Stimulated activated CD4-positive, alpha-beta T cell treated with anti-CD3 and anti-CD28 coated beads, Interleukin-4, amount 100 ng/mL, for 48 hours (primary cell): ENCODE measurements around the gene SIGLEC5.

Source experiments
- DNase-seq, 2 donors: peaks; one replicate each; pipeline ENCODE4 v3.0.0-alpha.2; 2020; ENCODE audit warnings: low read depth in 2 of 2

SIGLEC5 gene

GRCh38 chr19:51587264-51588191, 42.7 kb downstream of the SIGLEC5 start:
- no peak for DNase-seq

- no peak for DNase-seq
Measured at GRCh38 chr19:51586799-51587198, 43.4 kb downstream of the SIGLEC5 start.

- no peak for DNase-seq
Measured at GRCh38 chr19:51586103-51586728, 44.0 kb downstream of the SIGLEC5 start.

- DNase-seq: no peak
Measured at GRCh38 chr19:51576850-51577249, 53.4 kb downstream of the SIGLEC5 start.

GRCh38 chr19:51573331-51573730, 56.9 kb downstream of the SIGLEC5 start:
- no peak for DNase-seq

GRCh38 chr19:51572908-51573307, 57.3 kb downstream of the SIGLEC5 start:
- DNase-seq: no peak

GRCh38 chr19:51572410-51572809, 57.8 kb downstream of the SIGLEC5 start:
- DNase-seq: no peak

GRCh38 chr19:51571599-51571998, 58.6 kb downstream of the SIGLEC5 start:
- DNase-seq: no peak

- DNase-seq: peak; percentile 77 to 83
Measured at GRCh38 chr19:51570962-51571575, 59.1 kb downstream of the SIGLEC5 start, which contains the start of gene ZNF175. Gene ZNF175 (plus strand): TSS chr19:51571283. CDS start chr19:51573330, 2,047 bp downstream.

GRCh38 chr19:51568456-51568855, 61.7 kb downstream of the SIGLEC5 start:
- DNase-seq: no peak

GRCh38 chr19:51567583-51567982, 62.6 kb downstream of the SIGLEC5 start:
- DNase-seq: no peak

GRCh38 chr19:51566489-51567100, 63.6 kb downstream of the SIGLEC5 start:
- no peak for DNase-seq

- no peak for DNase-seq
Measured at GRCh38 chr19:51565583-51565982, 64.6 kb downstream of the SIGLEC5 start.

GRCh38 chr19:51564791-51565190, 65.4 kb downstream of the SIGLEC5 start:
- DNase-seq: no peak
